CD4-positive, alpha-beta T cell (primary cell): ENCODE results near the gene PCDH9. TPM values are rescaled to one million over a fixed set of nuclear protein-coding genes. Genes with fewer than 3 reads are reported as not detected.

ENCODE experiments used
- ATAC-seq: fragments of 200-7000 bp; cut with Tn5 transposase; one replicate; pipeline ENCODE4 v1.10.0; 2022; ENCODE audit warnings: mild to moderate bottlenecking; ENCODE audit not compliant: poor library complexity
- CTCF ChIA-PET: fragments of 350-600 bp; sonication (Branson Sonifier 250); formaldehyde crosslinking; loops from one replicate; lab custom pipeline; 2021; ENCODE audit warnings: antibody characterized with exemption, inconsistent platforms; lab: Charles Lee
- POLR2A ChIA-PET: fragments of 350-600 bp; sonication (Branson Sonifier 250); formaldehyde crosslinking; loops from one replicate; lab custom pipeline; 2021; ENCODE audit warnings: antibody characterized with exemption, inconsistent platforms; lab: Charles Lee
- DNase-seq, 14 experiments: peaks; one replicate each; pipeline ENCODE4 v3.0.0-alpha.2; 2013 to 2020; ENCODE audit warnings: mixed read lengths in 2 of 14
- H3K27ac ChIP-seq, 2 donors: one replicate each; pipeline versions ENCODE4 v1.5.1 to v1.7.0; 2013; ENCODE audit warnings: low read length in 2 of 2, low read depth in 1 of 2, mild to moderate bottlenecking in 1 of 2
- H3K27me3 ChIP-seq, 2 experiments: 1 replicate in 1 of 2; 2 replicates in 1 of 2; pipeline versions ENCODE4 v1.6.1 to v1.7.0; 2013; ENCODE audit warnings: low read length in 2 of 2, control low read depth in 1 of 2, mild to moderate bottlenecking in 1 of 2, moderate library complexity in 1 of 2; ENCODE audit not compliant: insufficient read depth in 2 of 2, control insufficient read depth in 1 of 2
- H3K36me3 ChIP-seq: one replicate; pipeline ENCODE4 v1.6.1; 2013; ENCODE audit warnings: low read length, control low read depth; ENCODE audit not compliant: insufficient read depth
- H3K4me1 ChIP-seq: one replicate; pipeline ENCODE4 v1.6.1; 2013; ENCODE audit warnings: low read length, control low read depth; ENCODE audit not compliant: insufficient read depth
- H3K4me3 ChIP-seq: one replicate; pipeline ENCODE4 v1.5.1; 2013; ENCODE audit warnings: mild to moderate bottlenecking, low read length, moderate library complexity
- H3K9me3 ChIP-seq, 2 experiments: 1 replicate in 1 of 2; 2 replicates in 1 of 2; pipeline versions ENCODE4 v1.6.1 to v1.7.0; 2013; ENCODE audit warnings: low read length in 2 of 2, mild to moderate bottlenecking in 2 of 2, control low read depth in 1 of 2, moderate library complexity in 1 of 2; ENCODE audit not compliant: control insufficient read depth in 1 of 2, insufficient read depth in 1 of 2
- H3K27ac Mint-ChIP-seq: one replicate; pipeline ENCODE4 v1.8.0; 2020; ENCODE audit warnings: mixed read lengths
- H3K27me3 Mint-ChIP-seq: one replicate; pipeline ENCODE4 v1.8.0; 2021; ENCODE audit warnings: mixed read lengths
- H3K36me3 Mint-ChIP-seq: one replicate; pipeline ENCODE4 v1.8.0; 2021; ENCODE audit warnings: low read depth, mixed read lengths
- H3K4me1 Mint-ChIP-seq: one replicate; pipeline ENCODE4 v1.8.0; 2021; ENCODE audit warnings: low read depth, mixed read lengths
- H3K4me3 Mint-ChIP-seq: one replicate; pipeline ENCODE4 v1.8.0; 2020; ENCODE audit warnings: mild to moderate bottlenecking, mixed read lengths
- H3K9me3 Mint-ChIP-seq: one replicate; pipeline ENCODE4 v1.8.0; 2020; ENCODE audit warnings: mixed read lengths
- CTCF ChIP-seq: fragments of 200-600 bp; IDR thresholded peaks from one replicate; pipeline ENCODE4 v1.8.0; 2022; ENCODE audit warnings: antibody characterized with exemption, mild to moderate bottlenecking
- intact Hi-C, 2 experiments: fragments of 100-400 bp; cut with DNase I in 1 of 2; cut with micrococcal nuclease in 1 of 2; formaldehyde crosslinking; loops; one replicate each; pipeline versions ENCODE4 v1.15.1 to v1.9.0; 2023 to 2025; cut with DNase I, micrococcal nuclease
- total RNA-seq, 174 experiments: library from RNA in 2 of 174; stranded (reverse) in 2 of 174; gene quantifications; one replicate each; pipeline ENCODE4 v1.2.3 and lab custom pipeline; 2021 to 2026

Gene PCDH9
- total RNA-seq, 2 experiments from 2014 or later, result 0.08 to 0.19 TPM

- Histone ChIP-seq H3K36me3 (no peaks in the 10 kb centered on the region), H3K27ac (no peak overlapping the region), H3K4me3 (no peak overlapping the region), H3K9me3 (no peaks in the 10 kb centered on the region), H3K4me1 (no peaks in the 10 kb centered on the region), H3K27me3 (no peaks in the 10 kb centered on the region)
- TF ChIP-seq CTCF, result no peak
- Mint-ChIP-seq H3K36me3 (no peaks in the 10 kb centered on the region), H3K27ac (no peak overlapping the region), H3K4me3 (no peak overlapping the region), H3K4me1 (no peaks in the 10 kb centered on the region), H3K9me3 (no peaks in the 10 kb centered on the region), H3K27me3 (no peaks in the 10 kb centered on the region)
- intact Hi-C loops, result no loop called here
- DNase-seq (no peak), ATAC-seq (no peak)
- CTCF ChIA-PET, result no interaction called here
- POLR2A ChIA-PET, result no interaction called here
Measured at GRCh38 chr13:67138970-67139369, 91.2 kb downstream of the PCDH9 start.

GRCh38 chr13:67137044-67137735 is 92.9 kb downstream of the PCDH9 start:
- no peak for DNase-seq
- no peaks in the 10 kb centered on the region for H3K36me3 ChIP-seq
- no peak overlapping the region for H3K27ac Mint-ChIP-seq
- H3K27ac ChIP-seq, result no peak overlapping the region
- ATAC-seq, result no peak
- no peaks in the 10 kb centered on the region for H3K36me3 Mint-ChIP-seq
- no peak for TF ChIP-seq CTCF
- intact Hi-C loops, result no loop called here
- POLR2A ChIA-PET, result no interaction called here
- no peaks in the 10 kb centered on the region for H3K9me3 Mint-ChIP-seq
- no peak overlapping the region for H3K4me3 Mint-ChIP-seq
- H3K9me3 ChIP-seq, result no peaks in the 10 kb centered on the region
- CTCF ChIA-PET, result no interaction called here
- H3K27me3 Mint-ChIP-seq, result no peaks in the 10 kb centered on the region
- H3K4me3 ChIP-seq, result no peak overlapping the region
- no peaks in the 10 kb centered on the region for H3K27me3 ChIP-seq
- no peaks in the 10 kb centered on the region for H3K4me1 ChIP-seq
- no peaks in the 10 kb centered on the region for H3K4me1 Mint-ChIP-seq

DNA sequence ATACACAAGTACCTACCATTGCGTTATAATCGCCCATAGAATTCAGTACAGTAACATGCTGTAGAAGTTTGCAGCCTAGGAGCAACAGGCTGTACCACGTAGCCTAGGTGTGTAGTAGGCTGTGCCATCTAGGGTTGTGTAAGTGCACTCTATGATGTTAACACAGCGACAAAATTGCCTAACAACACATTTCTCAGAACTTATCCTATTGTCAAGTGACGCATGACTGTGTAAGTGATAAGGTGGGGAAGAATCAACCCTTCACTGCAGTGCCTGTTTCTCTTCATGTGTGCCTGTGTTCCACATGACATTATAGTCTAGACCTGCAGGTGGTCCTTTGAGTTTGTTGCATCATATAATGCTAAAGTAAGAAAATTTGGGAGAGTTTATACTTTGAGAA is 94.0 kb downstream of the PCDH9 start:
- Mint-ChIP-seq H3K4me3 (no peak overlapping the region), H3K36me3 (no peaks in the 10 kb centered on the region), H3K27me3 (no peaks in the 10 kb centered on the region), H3K4me1 (no peaks in the 10 kb centered on the region), H3K27ac (no peak overlapping the region), H3K9me3 (no peaks in the 10 kb centered on the region)
- ATAC-seq (no peak), DNase-seq (no peak)
- intact Hi-C loops, result no loop called here
- no peak for TF ChIP-seq CTCF
- H3K9me3 ChIP-seq, result no peaks in the 10 kb centered on the region
- H3K27me3 ChIP-seq, result no peaks in the 10 kb centered on the region
- no peaks in the 10 kb centered on the region for H3K4me1 ChIP-seq
- ChIA-PET POLR2A (no interaction called here), CTCF (no interaction called here)
- H3K27ac ChIP-seq, result no peak overlapping the region
- no peak overlapping the region for H3K4me3 ChIP-seq
- no peaks in the 10 kb centered on the region for H3K36me3 ChIP-seq
